GM10266 (cell line): ENCODE data around the gene SLX4IP.

Experiments
- DNase-seq: peaks from one replicate; pipeline ENCODE4 v3.0.0; 2012; ENCODE audit errors: extremely low spot score
- CTCF ChIP-seq: IDR thresholded peaks from 2 replicates; pipeline ENCODE4 v1.5.1; 2012; ENCODE audit warnings: mild to moderate bottlenecking, low read depth; ENCODE audit not compliant: control insufficient read depth, insufficient read depth; ENCODE audit errors: missing control alignments

Gene SLX4IP

DNA sequence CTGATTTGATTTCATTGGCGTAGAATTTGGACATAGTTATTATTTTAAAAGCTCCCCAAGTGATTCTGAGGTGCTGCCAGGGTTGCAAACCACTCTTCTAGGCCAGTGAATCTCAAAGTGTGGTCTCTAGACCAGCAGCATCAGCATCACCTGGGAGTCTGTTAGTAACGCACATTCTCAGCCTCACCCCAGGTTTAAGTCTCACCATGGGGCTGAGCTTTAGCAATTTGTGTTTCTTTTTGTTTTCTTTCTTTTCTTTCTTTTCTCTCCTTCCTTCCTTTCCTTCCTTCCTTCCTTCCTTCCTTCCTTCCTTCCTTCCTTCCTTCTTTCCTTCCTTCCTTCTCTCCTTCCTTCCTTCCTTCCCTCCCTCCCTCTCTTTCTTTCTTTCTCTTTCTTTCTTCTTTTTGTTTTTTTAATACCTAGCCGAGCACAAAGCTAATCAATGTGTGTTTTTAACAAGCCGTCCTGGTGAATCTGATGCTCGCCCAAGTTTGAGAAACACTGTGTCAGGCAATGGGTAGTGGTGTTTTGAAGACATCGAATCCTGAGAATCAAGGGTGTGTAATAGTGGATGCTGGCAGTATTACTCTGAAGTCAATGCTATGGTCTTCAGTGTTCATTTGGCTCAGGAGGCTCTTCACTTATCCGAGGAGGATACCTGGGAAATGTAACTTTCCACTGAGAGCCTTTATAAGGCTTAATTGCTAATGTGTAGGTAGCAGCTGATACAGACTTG is 104.9 kb downstream of the SLX4IP start:
- no peak for TF ChIP-seq CTCF
- DNase-seq = no peak

DNA sequence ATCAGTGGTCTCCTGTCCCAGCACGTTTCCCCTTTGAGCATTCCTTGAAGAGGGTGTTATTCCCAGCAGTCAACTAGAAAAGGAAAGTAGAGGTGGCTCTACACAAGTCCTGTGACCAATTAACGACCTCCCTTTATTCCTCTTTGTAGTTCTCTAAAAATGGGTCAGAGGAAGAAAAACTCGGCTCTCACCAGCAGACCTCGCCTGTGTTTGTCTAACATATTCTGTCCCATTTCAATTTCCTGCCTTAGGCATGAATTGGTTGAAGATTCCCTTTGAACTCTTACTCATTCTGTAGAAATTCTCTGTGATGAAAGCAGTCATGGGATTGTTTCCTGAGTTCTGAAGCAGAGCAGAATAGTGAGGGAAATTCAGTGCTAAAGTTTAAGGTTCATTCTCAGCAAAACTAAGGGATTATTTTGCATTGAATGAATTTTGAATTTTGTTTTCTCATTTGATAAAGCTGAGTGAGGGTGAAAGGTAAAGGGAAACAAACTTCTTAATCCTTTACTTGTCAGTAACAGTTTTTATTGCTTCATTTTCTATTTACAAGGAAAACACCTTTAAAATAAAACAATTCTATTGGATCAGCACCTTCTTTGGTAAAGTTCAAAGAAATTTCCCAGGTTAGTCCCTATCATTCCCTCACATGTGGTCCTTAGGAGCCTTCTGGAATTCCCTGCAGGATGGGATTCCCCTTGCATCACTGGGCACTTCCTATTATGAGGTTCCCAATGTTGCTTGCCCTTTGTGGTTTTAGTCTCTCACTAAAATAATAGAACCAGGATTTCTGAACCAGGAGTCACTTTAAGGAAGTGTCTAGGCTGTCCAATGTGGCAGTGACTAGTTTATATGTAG is 105.8 kb downstream of the SLX4IP start:
- TF ChIP-seq CTCF = no peak
- no peak for DNase-seq

GRCh38 chr20:10541668-10542411 is 106.7 kb downstream of the SLX4IP start:
- no peak for DNase-seq
- no peak for TF ChIP-seq CTCF

DNA sequence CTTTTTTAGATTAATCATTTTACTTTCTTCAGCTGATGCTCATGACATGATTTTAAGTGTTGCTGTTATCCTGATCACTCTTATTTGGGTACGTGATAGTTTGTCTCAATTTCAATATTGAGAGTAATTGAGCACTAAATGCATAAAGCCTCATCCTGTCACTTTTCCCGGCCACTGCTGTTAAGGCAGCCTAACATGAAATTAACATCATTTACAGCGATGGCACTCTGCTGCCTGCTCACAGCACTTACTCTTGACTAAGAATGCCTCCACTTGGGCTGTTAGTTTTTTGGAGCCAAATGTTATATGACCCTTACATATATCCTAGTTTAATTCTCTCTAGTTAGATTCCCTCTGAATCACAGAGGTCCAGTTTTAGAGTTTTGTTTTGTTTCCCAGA is 107.3 kb downstream of the SLX4IP start:
- no peak for TF ChIP-seq CTCF
- no peak for DNase-seq

DNA sequence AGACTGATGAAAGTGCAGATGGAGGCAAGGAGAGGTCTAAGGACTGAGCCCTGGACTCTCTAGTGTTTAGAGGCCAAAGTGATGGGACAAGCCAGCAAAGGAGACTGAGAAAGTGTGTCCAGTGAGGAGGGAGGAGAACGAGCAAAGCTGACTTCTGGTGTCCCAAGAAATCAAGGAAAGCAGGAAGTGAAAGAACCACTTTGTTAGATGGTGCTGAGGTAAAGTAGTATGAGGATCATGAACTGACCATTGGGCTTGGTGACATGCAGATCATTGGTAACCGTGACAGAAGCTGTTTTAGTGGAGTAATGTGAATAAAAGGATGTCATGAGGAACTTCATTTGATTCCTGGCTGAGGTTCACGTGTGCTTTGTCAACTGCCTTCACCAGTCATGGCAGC is 108.4 kb downstream of the SLX4IP start:
- DNase-seq = no peak
- no peak for TF ChIP-seq CTCF

GRCh38 chr20:10547276-10548114 is 112.4 kb downstream of the SLX4IP start:
- DNase-seq = no peak
- TF ChIP-seq CTCF = no peak
